ENCODE data around the gene ZBTB22. TPM values are rescaled to one million over a fixed set of nuclear protein-coding genes. Genes with fewer than 3 reads are reported as not detected.
"Not testable (repeated sequence)": the region's sequence is repeated elsewhere in the genome, so short reads cannot be mapped to it uniquely, and the experiment has no call there.

Gene ZBTB22
- polyA plus RNA-seq, 1 donor (not counting 4 experiments of a cell fraction or from before 2014, with no cell fraction given) = 6.5 TPM

DNA sequence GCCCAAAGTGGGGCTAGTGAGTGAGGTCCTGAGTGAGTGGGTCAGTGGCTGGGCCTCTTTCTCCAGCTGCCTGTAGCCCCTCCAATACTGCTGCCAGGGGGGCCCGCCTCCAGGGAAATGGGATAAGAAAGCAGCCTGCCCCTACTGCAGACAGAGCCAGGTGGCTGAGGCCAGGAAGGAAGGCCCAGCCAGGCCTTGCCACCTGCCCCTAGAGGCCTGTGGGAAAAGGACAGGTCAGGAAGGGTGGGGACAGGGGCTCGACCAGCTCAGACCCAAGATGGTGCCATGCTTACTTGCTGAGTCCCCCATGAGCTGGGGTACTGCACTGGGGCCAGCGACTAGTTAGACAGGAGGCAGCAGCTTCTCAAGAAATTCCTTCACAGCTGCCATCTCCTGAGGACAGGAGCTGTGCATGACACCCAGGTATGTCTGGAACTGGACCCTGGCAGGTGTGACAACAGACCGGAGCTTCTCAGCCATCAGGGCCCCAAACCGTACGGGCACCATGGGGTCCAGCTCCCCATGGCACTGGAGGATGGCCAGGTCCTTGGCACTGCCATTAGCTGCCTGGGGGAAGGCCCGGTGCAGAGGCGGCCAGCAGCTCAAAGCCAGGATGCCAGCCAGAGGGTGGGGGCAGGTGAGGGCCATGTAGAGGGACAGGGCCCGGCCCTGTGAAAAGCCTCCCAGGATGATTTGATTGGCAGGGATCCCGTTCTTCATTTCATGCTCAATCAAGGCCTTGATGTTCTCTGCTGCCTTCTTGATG, 47.8 kb upstream of the ZBTB22 start:
- DNase-seq (ENCODE audit: low read depth, low spot score); H2AFZ ChIP-seq (ENCODE audit: control insufficient read depth, low read length); H3K4me3 ChIP-seq (ENCODE audit: control insufficient read depth in 2 of 3, extremely low read depth in 1 of 3, insufficient read depth in 2 of 3, low read depth in 1 of 3, low read length in 3 of 3); H4K20me1 ChIP-seq (ENCODE audit: control insufficient read depth, extremely low read depth, insufficient read depth, low read length); H3K27ac ChIP-seq (ENCODE audit: control insufficient read depth, insufficient read depth, low read length); H3K9ac ChIP-seq (ENCODE audit: control insufficient read depth, extremely low read depth, insufficient read depth, low read length); H3K4me1 ChIP-seq (ENCODE audit: control insufficient read depth, extremely low read depth, insufficient read depth, low read length); H3K9me1 ChIP-seq (ENCODE audit: control insufficient read depth, extremely low read depth, insufficient read depth, low read length); H3K4me2 ChIP-seq (ENCODE audit: control insufficient read depth, extremely low read depth, insufficient read depth, low read depth, low read length); H3K9me3 ChIP-seq (ENCODE audit: control insufficient read depth, low read depth, low read length); H3K36me3 ChIP-seq (ENCODE audit: control insufficient read depth in 2 of 2, extremely low read depth in 1 of 2, insufficient read depth in 2 of 2, low read length in 2 of 2); FAIRE-seq; dilution Hi-C loops (cut with MboI; ENCODE audit: extremely low pct_ligation_motif_present, low sequenced_read_pairs); H3K79me2 ChIP-seq (ENCODE audit: control insufficient read depth, insufficient read depth, low read length); H3K27me3 ChIP-seq (ENCODE audit: control insufficient read depth, extremely low read depth, insufficient read depth, low read length): not testable (repeated sequence)
- TF ChIP-seq, protein P1, sequence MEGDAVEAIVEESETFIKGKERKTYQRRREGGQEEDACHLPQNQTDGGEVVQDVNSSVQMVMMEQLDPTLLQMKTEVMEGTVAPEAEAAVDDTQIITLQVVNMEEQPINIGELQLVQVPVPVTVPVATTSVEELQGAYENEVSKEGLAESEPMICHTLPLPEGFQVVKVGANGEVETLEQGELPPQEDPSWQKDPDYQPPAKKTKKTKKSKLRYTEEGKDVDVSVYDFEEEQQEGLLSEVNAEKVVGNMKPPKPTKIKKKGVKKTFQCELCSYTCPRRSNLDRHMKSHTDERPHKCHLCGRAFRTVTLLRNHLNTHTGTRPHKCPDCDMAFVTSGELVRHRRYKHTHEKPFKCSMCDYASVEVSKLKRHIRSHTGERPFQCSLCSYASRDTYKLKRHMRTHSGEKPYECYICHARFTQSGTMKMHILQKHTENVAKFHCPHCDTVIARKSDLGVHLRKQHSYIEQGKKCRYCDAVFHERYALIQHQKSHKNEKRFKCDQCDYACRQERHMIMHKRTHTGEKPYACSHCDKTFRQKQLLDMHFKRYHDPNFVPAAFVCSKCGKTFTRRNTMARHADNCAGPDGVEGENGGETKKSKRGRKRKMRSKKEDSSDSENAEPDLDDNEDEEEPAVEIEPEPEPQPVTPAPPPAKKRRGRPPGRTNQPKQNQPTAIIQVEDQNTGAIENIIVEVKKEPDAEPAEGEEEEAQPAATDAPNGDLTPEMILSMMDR (optimal IDR thresholded peaks at IDR 0.05 in 1 of 3, IDR thresholded peaks at IDR 0.05 in 1 of 3, conservative IDR thresholded peaks at IDR 0.05 in 1 of 3; ENCODE audit: extremely low read depth in 1 of 3, insufficient read depth in 2 of 3, low read length in 3 of 3) = peak in 1 of 3 experiments; percentile 9

DNA sequence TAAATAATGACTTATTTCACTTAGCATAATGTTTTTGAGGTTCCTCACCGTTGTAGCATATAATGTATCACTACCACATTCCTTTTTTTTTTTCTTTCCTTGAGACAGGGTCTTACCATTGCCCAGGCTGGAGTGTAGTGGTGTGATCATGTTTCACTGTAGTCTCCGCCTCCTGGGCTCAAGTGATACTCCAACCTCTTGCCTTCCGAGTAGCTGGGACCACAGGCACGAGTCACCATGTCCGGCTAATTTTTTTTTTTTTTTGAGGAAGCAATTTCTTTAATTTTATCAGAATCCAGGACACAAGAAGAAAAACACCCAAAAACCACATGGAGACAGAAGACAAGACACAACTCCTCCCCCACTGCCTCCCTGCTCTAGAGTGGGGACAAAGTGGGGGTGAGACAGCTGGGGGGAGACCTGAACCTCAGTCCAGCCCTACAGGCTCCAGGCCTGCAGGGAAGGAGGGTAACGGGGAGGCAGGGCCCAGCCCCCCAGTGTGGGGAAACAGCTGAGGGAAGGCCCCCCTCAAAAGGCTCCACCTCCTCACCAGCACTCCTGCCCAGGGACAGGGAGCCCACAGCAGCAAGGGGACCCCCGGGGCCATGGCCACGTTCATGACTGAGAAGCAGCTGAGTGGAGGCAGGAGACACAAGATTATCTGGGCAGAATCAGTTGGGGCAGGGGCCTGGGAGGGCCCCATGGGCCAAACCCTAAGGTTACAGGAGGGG, 47.1 kb upstream of the ZBTB22 start:
- dilution Hi-C loops (cut with MboI; ENCODE audit: extremely low pct_ligation_motif_present, low sequenced_read_pairs); H4K20me1 ChIP-seq (ENCODE audit: control insufficient read depth, extremely low read depth, insufficient read depth, low read length); H3K36me3 ChIP-seq (ENCODE audit: control insufficient read depth in 2 of 2, extremely low read depth in 1 of 2, insufficient read depth in 2 of 2, low read length in 2 of 2); H2AFZ ChIP-seq (ENCODE audit: control insufficient read depth, low read length); FAIRE-seq; H3K27me3 ChIP-seq (ENCODE audit: control insufficient read depth, extremely low read depth, insufficient read depth, low read length); H3K79me2 ChIP-seq (ENCODE audit: control insufficient read depth, insufficient read depth, low read length); H3K9me3 ChIP-seq (ENCODE audit: control insufficient read depth, low read depth, low read length); H3K9me1 ChIP-seq (ENCODE audit: control insufficient read depth, extremely low read depth, insufficient read depth, low read length); DNase-seq (ENCODE audit: low read depth, low spot score); H3K4me3 ChIP-seq (ENCODE audit: control insufficient read depth in 2 of 3, extremely low read depth in 1 of 3, insufficient read depth in 2 of 3, low read depth in 1 of 3, low read length in 3 of 3); H3K4me1 ChIP-seq (ENCODE audit: control insufficient read depth, extremely low read depth, insufficient read depth, low read length); H3K9ac ChIP-seq (ENCODE audit: control insufficient read depth, extremely low read depth, insufficient read depth, low read length); H3K4me2 ChIP-seq (ENCODE audit: control insufficient read depth, extremely low read depth, insufficient read depth, low read depth, low read length); H3K27ac ChIP-seq (ENCODE audit: control insufficient read depth, insufficient read depth, low read length): not testable (repeated sequence)

DNA sequence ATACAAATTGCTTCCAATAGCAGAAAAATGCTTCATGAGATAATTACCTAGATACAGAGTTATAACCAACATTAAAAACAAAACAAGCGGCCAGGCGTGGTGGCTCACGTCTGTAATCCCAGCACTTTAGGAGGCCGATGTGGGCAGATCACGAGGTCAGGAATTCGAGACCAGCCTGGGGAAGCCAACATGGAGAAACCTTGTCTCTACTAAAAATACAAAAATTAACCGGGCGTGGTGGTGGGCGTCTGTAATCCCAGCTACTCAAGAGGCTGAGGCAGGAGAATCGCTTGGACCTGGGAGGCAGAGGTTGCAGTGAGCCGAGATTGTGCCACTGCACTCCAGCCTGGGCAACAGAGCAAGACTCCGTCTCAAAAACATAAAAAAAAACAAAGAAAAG, 45.9 kb upstream of the ZBTB22 start:
- H3K79me2 ChIP-seq (ENCODE audit: control insufficient read depth, insufficient read depth, low read length); H3K9me3 ChIP-seq (ENCODE audit: control insufficient read depth, low read depth, low read length); H3K36me3 ChIP-seq (ENCODE audit: control insufficient read depth in 2 of 2, extremely low read depth in 1 of 2, insufficient read depth in 2 of 2, low read length in 2 of 2); DNase-seq (ENCODE audit: low read depth, low spot score); H3K4me1 ChIP-seq (ENCODE audit: control insufficient read depth, extremely low read depth, insufficient read depth, low read length); H3K27me3 ChIP-seq (ENCODE audit: control insufficient read depth, extremely low read depth, insufficient read depth, low read length); H3K9ac ChIP-seq (ENCODE audit: control insufficient read depth, extremely low read depth, insufficient read depth, low read length); H3K27ac ChIP-seq (ENCODE audit: control insufficient read depth, insufficient read depth, low read length); FAIRE-seq; H3K9me1 ChIP-seq (ENCODE audit: control insufficient read depth, extremely low read depth, insufficient read depth, low read length); dilution Hi-C loops (cut with MboI; ENCODE audit: extremely low pct_ligation_motif_present, low sequenced_read_pairs); H2AFZ ChIP-seq (ENCODE audit: control insufficient read depth, low read length); H3K4me3 ChIP-seq (ENCODE audit: control insufficient read depth in 2 of 3, extremely low read depth in 1 of 3, insufficient read depth in 2 of 3, low read depth in 1 of 3, low read length in 3 of 3); H3K4me2 ChIP-seq (ENCODE audit: control insufficient read depth, extremely low read depth, insufficient read depth, low read depth, low read length); H4K20me1 ChIP-seq (ENCODE audit: control insufficient read depth, extremely low read depth, insufficient read depth, low read length): not testable (repeated sequence)
